H1 (cell line): ENCODE results near the gene HOXB5. TPM values are rescaled to one million over a fixed set of nuclear protein-coding genes. Genes with fewer than 3 reads are reported as not detected.

ENCODE experiments used
- CTCF ChIA-PET: fragments of 300-600 bp; sonication (Branson Sonifier 250); formaldehyde crosslinking; loops from one replicate; lab custom pipeline; 2021; ENCODE audit not compliant: partially characterized antibody; lab: Charles Lee
- POLR2A ChIA-PET: fragments of 300-600 bp; sonication (Branson Sonifier 250); formaldehyde crosslinking; loops from one replicate; lab custom pipeline; 2021; ENCODE audit warnings: inconsistent platforms; ENCODE audit not compliant: partially characterized antibody; lab: Charles Lee
- DNase-seq, 2 experiments: peaks; one replicate each; pipeline versions ENCODE4 v3.0.0 to v3.0.0-alpha.2; 2010 to 2022; ENCODE audit warnings: low spot score in 2 of 2, low read depth in 1 of 2, mixed read lengths in 1 of 2
- FAIRE-seq: peaks from 2 replicates; lab custom pipeline; 2011; peaks lifted over from hg19 to GRCh38; lab: Jason Lieb, UNC
- H2AFZ ChIP-seq: 2 replicates; pipeline ENCODE4 v1.8.1; 2012; ENCODE audit warnings: low read length, inconsistent platforms
- H2AK5ac ChIP-seq: 2 replicates; pipeline ENCODE4 v1.6.1; 2013; ENCODE audit warnings: low read depth, low read length
- H2BK120ac ChIP-seq: replicated peaks from 2 replicates; pipeline ENCODE3; 2013; ENCODE audit warnings: low read depth, low read length, inconsistent platforms
- H2BK12ac ChIP-seq: 2 replicates; pipeline ENCODE4 v1.6.1; 2013; ENCODE audit warnings: low read depth, low read length
- H2BK15ac ChIP-seq: 2 replicates; pipeline ENCODE4 v1.6.1; 2013; ENCODE audit warnings: low read length
- H2BK20ac ChIP-seq: 2 replicates; pipeline ENCODE4 v1.6.1; 2013; ENCODE audit warnings: low read length
- H2BK5ac ChIP-seq: 2 replicates; pipeline ENCODE4 v1.6.1; 2013; ENCODE audit warnings: low read depth, low read length
- H3K14ac ChIP-seq: 2 replicates; pipeline ENCODE4 v1.6.1; 2013; ENCODE audit warnings: inconsistent platforms; ENCODE audit not compliant: insufficient read length
- H3K18ac ChIP-seq: 2 replicates; pipeline ENCODE4 v1.6.1; 2013; ENCODE audit warnings: low read length; ENCODE audit errors: extremely low read depth
- H3K23ac ChIP-seq: 2 replicates; pipeline ENCODE4 v1.6.1; 2013; ENCODE audit warnings: inconsistent platforms; ENCODE audit not compliant: insufficient read length
- H3K23me2 ChIP-seq: 2 replicates; pipeline ENCODE4 v1.6.1; 2013; ENCODE audit warnings: low read depth, low read length
- H3K27ac ChIP-seq: 2 replicates; pipeline ENCODE4 v1.6.1; 2011; ENCODE audit warnings: low read depth, low read length, inconsistent platforms
- H3K27me3 ChIP-seq, 4 experiments: replicated peaks in 1 of 4; 1 replicate in 1 of 4; 2 replicates in 3 of 4; pipeline versions ENCODE4 v1.6.1 to v1.8.1; 2011 to 2013; ENCODE audit warnings: low read length in 3 of 4, mild to moderate bottlenecking in 3 of 4, inconsistent platforms in 2 of 4, mixed read lengths in 2 of 4, moderate library complexity in 1 of 4; ENCODE audit not compliant: control insufficient read depth in 3 of 4, insufficient read depth in 3 of 4; ENCODE audit errors: extremely low read depth in 1 of 4
- H3K36me3 ChIP-seq, 4 experiments: 2 replicates each; pipeline versions ENCODE4 v1.6.1 to v1.8.1; 2011 to 2013; ENCODE audit warnings: mild to moderate bottlenecking in 4 of 4, low read length in 3 of 4, moderate library complexity in 2 of 4, control low read depth in 1 of 4, inconsistent platforms in 1 of 4; ENCODE audit not compliant: insufficient read depth in 4 of 4, control insufficient read depth in 2 of 4
- H3K4ac ChIP-seq: replicated peaks from 2 replicates; pipeline ENCODE3; 2013; ENCODE audit warnings: low read length, low read depth, mixed read lengths, inconsistent platforms; ENCODE audit not compliant: insufficient read length
- H3K4me1 ChIP-seq, 4 experiments: replicated peaks in 1 of 4; 1 replicate in 1 of 4; 2 replicates in 3 of 4; pipeline versions ENCODE4 v1.6.1 to v1.8.1; 2011 to 2013; ENCODE audit warnings: low read length in 3 of 4, inconsistent platforms in 2 of 4, mixed read lengths in 1 of 4; ENCODE audit not compliant: insufficient read depth in 4 of 4, control insufficient read depth in 3 of 4
- H3K4me2 ChIP-seq, 2 experiments: 2 replicates each; pipeline versions ENCODE4 v1.6.1 to v1.8.1; 2011 to 2013; ENCODE audit warnings: low read depth in 2 of 2, low read length in 2 of 2, control low read depth in 1 of 2, inconsistent platforms in 1 of 2, mild to moderate bottlenecking in 1 of 2; ENCODE audit not compliant: insufficient read depth in 1 of 2
- H3K4me3 ChIP-seq, 4 experiments: fragments of 200-600, 300-600 bp in 1 of 4; sonication (generic), shearing (Covaris generic), sonication (Bioruptor Twin) in 1 of 4; 2 replicates each; pipeline versions ENCODE4 v1.5.1 to v1.8.1; 2011 to 2016; ENCODE audit warnings: low read length in 4 of 4, low read depth in 3 of 4, control low read depth in 2 of 4, inconsistent platforms in 2 of 4, mild to moderate bottlenecking in 2 of 4, mixed read lengths in 1 of 4, moderate library complexity in 1 of 4; ENCODE audit not compliant: insufficient read depth in 2 of 4; ENCODE audit errors: extremely low read depth in 1 of 4
- H3K56ac ChIP-seq: replicated peaks from 2 replicates; pipeline ENCODE3; 2013; ENCODE audit warnings: low read depth, mild to moderate bottlenecking, mixed read lengths, low read length, inconsistent platforms; ENCODE audit not compliant: insufficient read length
- H3K79me1 ChIP-seq: 2 replicates; pipeline ENCODE4 v1.6.1; 2013; ENCODE audit warnings: low read depth, low read length, control low read depth
- H3K79me2 ChIP-seq, 2 experiments: 2 replicates each; pipeline versions ENCODE4 v1.6.1 to v1.8.1; 2012 to 2013; ENCODE audit warnings: low read length in 2 of 2, mild to moderate bottlenecking in 2 of 2, inconsistent platforms in 1 of 2; ENCODE audit not compliant: insufficient read depth in 2 of 2, control insufficient read depth in 1 of 2
- H3K9ac ChIP-seq, 4 experiments: replicated peaks in 1 of 4; 1 replicate in 1 of 4; 2 replicates in 3 of 4; pipeline versions ENCODE4 v1.6.1 to v1.8.1; 2011 to 2013; ENCODE audit warnings: low read depth in 3 of 4, low read length in 3 of 4, control low read depth in 2 of 4, mild to moderate bottlenecking in 2 of 4, moderate library complexity in 2 of 4, inconsistent platforms in 1 of 4; ENCODE audit errors: extremely low read depth in 1 of 4
- H3K9me3 ChIP-seq, 2 experiments: 2 replicates each; pipeline versions ENCODE4 v1.6.1 to v1.8.1; 2012 to 2013; ENCODE audit warnings: mild to moderate bottlenecking in 2 of 2, moderate library complexity in 2 of 2, control low read depth in 1 of 2, inconsistent platforms in 1 of 2, low read depth in 1 of 2, low read length in 1 of 2, mixed read lengths in 1 of 2; ENCODE audit not compliant: insufficient read depth in 2 of 2
- H4K20me1 ChIP-seq, 2 experiments: replicated peaks in 1 of 2; 2 replicates each; pipeline versions ENCODE3 to v1.8.1; 2011 to 2013; ENCODE audit warnings: inconsistent platforms in 2 of 2, low read length in 2 of 2, mild to moderate bottlenecking in 1 of 2; ENCODE audit not compliant: insufficient read depth in 2 of 2, control insufficient read depth in 1 of 2
- H4K5ac ChIP-seq: 2 replicates; pipeline ENCODE4 v1.6.1; 2013; ENCODE audit warnings: low read length, low read depth, mixed read lengths, inconsistent platforms; ENCODE audit not compliant: insufficient read length
- H4K8ac ChIP-seq: 2 replicates; pipeline ENCODE4 v1.8.0; 2013; ENCODE audit warnings: mild to moderate bottlenecking, moderate library complexity, low read length, inconsistent platforms; ENCODE audit not compliant: insufficient read depth; ENCODE audit errors: extremely low read depth
- H4K91ac ChIP-seq: replicated peaks from 2 replicates; pipeline ENCODE3; 2013; ENCODE audit warnings: low read length, mixed read lengths, inconsistent platforms; ENCODE audit not compliant: insufficient read length
- CTCF ChIP-seq, 3 experiments: IDR thresholded peaks; 1 replicate in 2 of 3; 2 replicates in 1 of 3; pipeline versions ENCODE4 v1.5.1 to v1.6.1; 2011; ENCODE audit warnings: low read length in 3 of 3, mild to moderate bottlenecking in 3 of 3, inconsistent platforms in 2 of 3, low read depth in 1 of 3, moderate library complexity in 1 of 3; ENCODE audit not compliant: insufficient read depth in 1 of 3; ENCODE audit errors: control extremely low read depth in 1 of 3
- E2F6 ChIP-seq: IDR thresholded peaks from 2 replicates; pipeline ENCODE4 v1.6.1; 2012; ENCODE audit warnings: inconsistent platforms
- RNF2 ChIP-seq: fragments of 200-900, 300-1000 bp; sonication (generic); IDR thresholded peaks from 2 replicates; pipeline ENCODE4 v1.7.1; 2016; ENCODE audit warnings: borderline replicate concordance, low read depth, mild to moderate bottlenecking, antibody characterized with exemption, low read length; ENCODE audit not compliant: poor library complexity, severe bottlenecking; ENCODE audit errors: missing control alignments
- SP4 ChIP-seq: IDR thresholded peaks from 2 replicates; pipeline ENCODE4 v1.6.1; 2012; ENCODE audit warnings: low read length, inconsistent platforms
- SUZ12 ChIP-seq: fragments of 200-600 bp; sonication (generic); IDR thresholded peaks from 2 replicates; pipeline ENCODE4 v1.6.1; 2012; ENCODE audit warnings: mild to moderate bottlenecking, inconsistent platforms, low read length, moderate library complexity, mixed read lengths
- TEAD4 ChIP-seq: IDR thresholded peaks from 2 replicates; pipeline ENCODE4 v1.6.1; 2012; ENCODE audit warnings: low read depth, low read length, inconsistent platforms, mixed read lengths
- WGBS, 2 experiments: shearing (Covaris generic) in 1 of 2; methylation state at CpG; one replicate each; pipeline versions ENCODE4 v1.1.6 to v1.1.7; 2013 to 2015; ENCODE audit warnings: low lambda C conversion rate in 2 of 2, mixed read lengths in 2 of 2, inconsistent platforms in 1 of 2, low coverage in 1 of 2, missing lambda C conversion rate in 1 of 2; ENCODE audit not compliant: insufficient replicate concordance in 2 of 2, insufficient coverage in 1 of 2, insufficient read length in 1 of 2; ENCODE audit errors: extremely low coverage in 1 of 2, missing lambda C conversion rate in 1 of 2; 5-methylcytosine and 5-hydroxymethylcytosine counted together
- polyA plus RNA-seq, 7 experiments: library from polyadenylated mRNA; depleted of rRNA in 3 of 7; stranded (reverse) in 5 of 7; unstranded in 2 of 7; fragments of >200 nt in 5 of 7; fragments of 200-250 nt in 2 of 7; gene quantifications; 1 replicate in 5 of 7; 2 replicates in 1 of 7; 4 replicates in 1 of 7; pipeline versions ENCODE4 v1.2.1 to v1.2.3, GENCODE V29; 2011 to 2013; ENCODE audit warnings: missing spikeins in 2 of 7, mixed read lengths in 2 of 7
- total RNA-seq: library from RNA; stranded (reverse); fragmentation: NEBNext Ultra II Directional; extraction: Animal tissue kit (Norgen Biotek cat#: 25700); gene quantifications from 2 replicates; pipeline ENCODE4 v1.2.1, GENCODE V29; 2021
- TF ChIP-seq, protein P1 (sequence below): IDR thresholded peaks from 2 replicates; pipeline ENCODE4 v1.6.1; 2012; ENCODE audit warnings: inconsistent platforms

Gene HOXB5
- total and polyA plus RNA-seq, 2 of the 8 experiments (the other 6 are each of a cell fraction or from before 2014, with no cell fraction given) = not detected

DNA sequence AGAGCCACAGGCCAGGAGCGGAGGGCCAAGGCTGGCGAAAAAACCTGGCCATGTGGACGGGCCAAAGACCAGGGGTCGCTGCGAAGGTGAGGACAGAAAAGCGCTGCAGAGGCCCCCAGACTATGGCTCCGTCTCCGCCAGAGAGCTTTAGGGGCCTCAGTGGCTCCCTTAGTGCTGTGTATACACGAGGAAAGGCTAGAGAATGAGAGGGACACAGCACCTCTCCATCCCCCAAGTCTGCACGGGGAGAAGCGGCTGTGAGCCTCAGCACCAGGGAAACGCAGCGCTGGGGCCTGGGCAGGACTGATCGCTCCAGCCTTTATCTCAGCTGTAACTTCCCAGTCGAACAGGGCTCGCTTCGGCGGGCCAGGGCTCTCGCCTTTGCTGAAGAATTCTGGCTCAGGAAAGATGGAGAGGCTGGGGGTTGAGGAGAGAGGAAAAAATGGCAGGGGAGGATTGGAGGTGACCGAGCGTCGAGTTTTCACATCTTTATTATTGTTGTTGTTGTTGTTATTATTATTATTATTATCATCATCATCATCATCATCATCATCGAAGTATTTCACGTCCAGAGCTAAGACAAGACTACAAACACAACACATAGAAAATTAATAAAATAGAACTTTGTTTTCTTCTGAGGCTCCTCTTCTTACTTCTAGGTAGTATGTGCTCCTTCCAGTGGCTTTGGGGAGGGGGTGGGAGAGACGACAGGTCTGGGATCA lies 1.9 kb upstream of the HOXB5 start:
- Histone ChIP-seq H2BK12ac (peak overlapping the region; percentile 27; the same call in 1 of the 2 replicates), H2BK120ac (no peak overlapping the region), H3K79me2 (no peaks in the 10 kb centered on the region), H2BK20ac (no peak overlapping the region), H4K8ac (no peak overlapping the region), H3K4ac (no peak overlapping the region), H3K9me3 (no peaks in the 10 kb centered on the region; a peak in 1 of 4 replicates), H2AK5ac (0 out of 2 replicates have a peak overlapping the region, but pooled peaks have one; percentile 19), H3K23me2 (no peaks in the 10 kb centered on the region; the same call in 1 of the 2 replicates), H3K79me1 (no peaks in the 10 kb centered on the region), H2BK5ac (no peak overlapping the region), H3K4me3 (no peak overlapping the region), H3K27me3 (peaks cover 96 to 100% (median 99%) of the 10 kb centered on the region in 4 experiments), H3K4me2 (peak overlapping the region in 1 of 2 experiments; percentile 21; a peak in 1 of 4 replicates), H2BK15ac (no peak overlapping the region), H3K36me3 (no peaks in the 10 kb centered on the region; a peak in 1 of 8 replicates), H4K20me1 (peaks cover 39 to 52% of the 10 kb centered on the region in 2 experiments), H3K27ac (no peak overlapping the region), H3K18ac (no peak overlapping the region), H3K4me1 (peaks cover 0 to 12% (median 4%) of the 10 kb centered on the region in 4 experiments; a peak in 5 of 7 replicates), H4K91ac (no peak overlapping the region), H3K14ac (no peak overlapping the region), H3K56ac (peak overlapping the region; percentile 17), H3K9ac (no peak overlapping the region), H3K23ac (no peak overlapping the region), H2AFZ (no peak overlapping the region), H4K5ac (no peak overlapping the region)
- FAIRE-seq = no peak
- ChIA-PET CTCF (interaction anchor here (0.6 to 7.0 kb wide), 12 partner anchors 17 to 748 kb away, joined by 3 to 53 read pairs (median 5); no protein-coding TSS in a partner anchor), POLR2A (no interaction called here)
- WGBS, 2 experiments = 19% methylated on average over 25 of the region's 25 CpGs; no CpG with 5 or more reads in 1 of the 2 experiments
- TF ChIP-seq SUZ12 = no peak
- TF ChIP-seq, protein P1, sequence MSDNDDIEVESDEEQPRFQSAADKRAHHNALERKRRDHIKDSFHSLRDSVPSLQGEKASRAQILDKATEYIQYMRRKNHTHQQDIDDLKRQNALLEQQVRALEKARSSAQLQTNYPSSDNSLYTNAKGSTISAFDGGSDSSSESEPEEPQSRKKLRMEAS = no peak
- TF ChIP-seq SP4 = no peak
- TF ChIP-seq RNF2 = peak; percentile 56
- TF ChIP-seq E2F6 = no peak
- no peak for TF ChIP-seq CTCF (IDR thresholded peaks at IDR 0.05; ENCODE audit: control extremely low read depth in 1 of 3, insufficient read depth in 1 of 3, low read depth in 1 of 3, low read length in 3 of 3)
- no peak for TF ChIP-seq TEAD4
- DNase-seq = no peak
